Activated B cell treated with CpG ODN at 0.5 μM for 24 hours (primary cell): Measurements from ENCODE around the gene NDST4. TPM values are rescaled to one million over a fixed set of nuclear protein-coding genes. Genes with fewer than 3 reads are reported as not detected.

Source experiments
- ATAC-seq: fragments of 200-7000 bp; cut with Tn5 transposase; one replicate; pipeline ENCODE4 v1.10.0; 2021; ENCODE audit warnings: low read depth, mild to moderate bottlenecking, moderate library complexity
- CTCF ChIA-PET: fragments of 350-600 bp; sonication (Branson Sonifier 250); formaldehyde crosslinking; loops from one replicate; lab custom pipeline; 2021; ENCODE audit warnings: antibody characterized with exemption; lab: Charles Lee
- POLR2A ChIA-PET: fragments of 350-600 bp; sonication (Branson Sonifier 250); formaldehyde crosslinking; loops from one replicate; lab custom pipeline; 2021; ENCODE audit warnings: antibody characterized with exemption; lab: Charles Lee
- DNase-seq: peaks from one replicate; pipeline ENCODE4 v3.0.0; 2022
- H3K27ac Mint-ChIP-seq: one replicate; pipeline ENCODE4 v1.8.0; 2020; ENCODE audit warnings: mixed read lengths
- H3K27me3 Mint-ChIP-seq: one replicate; pipeline ENCODE4 v1.8.0; 2021; ENCODE audit warnings: mixed read lengths
- H3K36me3 Mint-ChIP-seq: one replicate; pipeline ENCODE4 v1.8.0; 2021; ENCODE audit warnings: low read depth, mixed read lengths
- H3K4me1 Mint-ChIP-seq: one replicate; pipeline ENCODE4 v1.8.0; 2021; ENCODE audit warnings: mixed read lengths
- H3K4me3 Mint-ChIP-seq: one replicate; pipeline ENCODE4 v1.8.0; 2020; ENCODE audit warnings: mild to moderate bottlenecking, mixed read lengths
- H3K9me3 Mint-ChIP-seq: one replicate; pipeline ENCODE4 v1.8.0; 2020; ENCODE audit warnings: mixed read lengths
- CTCF ChIP-seq: fragments of 200-600 bp; IDR thresholded peaks from one replicate; pipeline ENCODE4 v1.8.0; 2022; ENCODE audit warnings: antibody characterized with exemption, mild to moderate bottlenecking
- intact Hi-C: fragments of 100-400 bp; cut with micrococcal nuclease; formaldehyde crosslinking; loops from one replicate; pipeline ENCODE4 v1.15.1; 2024
- total RNA-seq: library from RNA; stranded (reverse); gene quantifications from 2 replicates; pipeline ENCODE4 v1.2.3, GENCODE V29; 2022

NDST4 gene
- total RNA-seq, 1 donor from 2014 or later: not detected

GRCh38 chr4:115107411-115107810 lies 6.0 kb downstream of the NDST4 start:
- no peaks in the 10 kb centered on the region for H3K9me3 Mint-ChIP-seq
- no peaks in the 10 kb centered on the region for H3K36me3 Mint-ChIP-seq
- no peaks in the 10 kb centered on the region for H3K27me3 Mint-ChIP-seq
- no peaks in the 10 kb centered on the region for H3K4me1 Mint-ChIP-seq
- POLR2A ChIA-PET: no interaction called here
- intact Hi-C loops: no loop called here
- no peak overlapping the region for H3K4me3 Mint-ChIP-seq
- DNase-seq: no peak
- CTCF ChIA-PET: no interaction called here
- TF ChIP-seq CTCF: no peak
- H3K27ac Mint-ChIP-seq: no peak overlapping the region
- no peak for ATAC-seq

- ATAC-seq (no peak), DNase-seq (no peak)
- ChIA-PET POLR2A (no interaction called here), CTCF (no interaction called here)
- Mint-ChIP-seq H3K4me1 (no peaks in the 10 kb centered on the region), H3K27ac (no peak overlapping the region), H3K36me3 (no peaks in the 10 kb centered on the region), H3K4me3 (no peak overlapping the region), H3K9me3 (no peaks in the 10 kb centered on the region), H3K27me3 (no peaks in the 10 kb centered on the region)
- intact Hi-C loops: no loop called here
- no peak for TF ChIP-seq CTCF
Observed at GRCh38 chr4:115101675-115102074, 11.7 kb downstream of the NDST4 start.

- no peak for DNase-seq
- Mint-ChIP-seq H3K4me3 (no peak overlapping the region), H3K9me3 (no peaks in the 10 kb centered on the region), H3K27me3 (no peaks in the 10 kb centered on the region), H3K36me3 (no peaks in the 10 kb centered on the region), H3K4me1 (no peaks in the 10 kb centered on the region), H3K27ac (no peak overlapping the region)
- no peak for TF ChIP-seq CTCF
- CTCF ChIA-PET: no interaction called here
- intact Hi-C loops: no loop called here
- ATAC-seq: no peak
- POLR2A ChIA-PET: no interaction called here
Observed at GRCh38 chr4:115090483-115091075, 22.8 kb downstream of the NDST4 start.

- Mint-ChIP-seq H3K36me3 (no peaks in the 10 kb centered on the region), H3K4me1 (no peaks in the 10 kb centered on the region), H3K9me3 (peaks cover 2% of the 10 kb centered on the region), H3K27ac (no peak overlapping the region), H3K27me3 (no peaks in the 10 kb centered on the region), H3K4me3 (no peak overlapping the region)
- intact Hi-C loops: no loop called here
- no peak for DNase-seq
- ChIA-PET POLR2A (no interaction called here), CTCF (no interaction called here)
- no peak for ATAC-seq
- TF ChIP-seq CTCF: no peak
Observed at GRCh38 chr4:115082633-115083032, 30.8 kb downstream of the NDST4 start.

- ChIA-PET POLR2A (no interaction called here), CTCF (no interaction called here)
- intact Hi-C loops: no loop called here
- H3K4me1 Mint-ChIP-seq: no peaks in the 10 kb centered on the region
- no peak overlapping the region for H3K4me3 Mint-ChIP-seq
- no peak overlapping the region for H3K27ac Mint-ChIP-seq
- no peaks in the 10 kb centered on the region for H3K36me3 Mint-ChIP-seq
- no peak for DNase-seq
- TF ChIP-seq CTCF: no peak
- no peak for ATAC-seq
- no peaks in the 10 kb centered on the region for H3K9me3 Mint-ChIP-seq
- H3K27me3 Mint-ChIP-seq: no peaks in the 10 kb centered on the region
Observed at GRCh38 chr4:115076691-115077090, 36.7 kb downstream of the NDST4 start.
